ENCODE data around the gene FBXO46. TPM values are rescaled to one million over a fixed set of nuclear protein-coding genes. Genes with fewer than 3 reads are reported as not detected.

Gene FBXO46
- total and polyA plus RNA-seq, 2 donors (not counting 3 experiments of a cell fraction or from before 2014, with no cell fraction given) = 7.7 to 21.2 TPM

DNA sequence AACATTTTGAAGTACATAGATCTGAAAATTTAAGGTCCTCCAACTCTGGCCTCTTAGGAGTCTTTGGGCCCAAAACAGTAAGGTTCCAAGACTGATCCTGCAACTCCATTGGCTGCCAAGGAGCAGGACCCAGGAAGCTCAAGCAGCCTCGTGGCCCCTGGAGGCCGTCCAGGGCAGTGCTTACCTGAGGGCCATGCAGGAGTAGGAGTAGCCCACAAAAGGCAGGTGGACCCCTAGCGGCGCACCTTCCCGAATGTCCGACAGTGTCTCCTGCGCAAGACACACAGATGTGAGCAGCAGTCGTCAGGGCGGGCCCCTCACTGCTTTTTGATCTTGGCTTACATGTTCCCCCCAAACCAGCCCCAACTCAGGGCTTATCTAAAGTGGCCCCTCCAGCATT, 44.1 kb upstream of the FBXO46 start:
- dilution Hi-C loops (cut with MboI; ENCODE audit: extremely low pct_ligation_motif_present, low sequenced_read_pairs) = no loop called here
- no TSS peak for BruUV-seq (replicated peaks)
- ChIA-PET POLR2A (interaction anchor here (0.7 kb wide), 1 partner anchor 20 kb away, joined by 4 read pairs; no protein-coding TSS in a partner anchor), CTCF (interaction anchor here (2.6 kb wide), 1 partner anchor 42 kb away, joined by 9 read pairs; no protein-coding TSS in a partner anchor)
- Histone ChIP-seq H3K9ac (replicated peaks; ENCODE audit: extremely low read depth, insufficient read depth, low read length) (no peak overlapping the region), H3K9me3 (replicated peaks; ENCODE audit: control insufficient read depth, insufficient read depth, low read length) (no peaks in the 10 kb centered on the region), H3K79me2 (ENCODE audit: control insufficient read depth, insufficient read depth, low read length) (no peaks in the 10 kb centered on the region), H3K36me3 (ENCODE audit: control insufficient read depth in 2 of 2, extremely low read depth in 1 of 2, insufficient read depth in 2 of 2, low read length in 2 of 2) (peaks cover 3 to 18% of the 10 kb centered on the region in 2 experiments), H4K20me1 (replicated peaks; ENCODE audit: control insufficient read depth, extremely low read depth, insufficient read depth, low read length) (no peaks in the 10 kb centered on the region), H2AFZ (ENCODE audit: low read depth, low read length) (no peak overlapping the region), H3K4me2 (ENCODE audit: insufficient read depth, low read length) (no peak overlapping the region), H3K4me3 (replicated peaks in 1 of 3; ENCODE audit: insufficient read depth in 1 of 3, low read depth in 1 of 3, low read length in 3 of 3) (no peak overlapping the region), H3K27ac (ENCODE audit: insufficient read depth, low read depth, low read length) (no peak overlapping the region), H3K4me1 (ENCODE audit: control insufficient read depth, extremely low read depth, insufficient read depth, low read length) (peaks cover 9% of the 10 kb centered on the region), H3K9me1 (replicated peaks; ENCODE audit: control insufficient read depth, extremely low read depth, insufficient read depth, low read length) (no peaks in the 10 kb centered on the region), H3K27me3 (ENCODE audit: control insufficient read depth in 2 of 2, insufficient read depth in 2 of 2, low read length in 2 of 2) (no peaks in the 10 kb centered on the region)
- no peak for FAIRE-seq
- intact Hi-C loops (cut with micrococcal nuclease) = no loop called here
- TF ChIP-seq POLR2AphosphoS5 (IDR thresholded peaks at IDR 0.05; ENCODE audit: insufficient read depth, low read depth, low read length) (no peak), JUN (IDR thresholded peaks at IDR 0.05; ENCODE audit: borderline replicate concordance, insufficient read depth, insufficient read length, low read depth) (no peak), EZH2 (IDR thresholded peaks at IDR 0.05; ENCODE audit: borderline replicate concordance, low read depth, low read length, severe bottlenecking) (no peak), GATA2 (IDR thresholded peaks at IDR 0.05; ENCODE audit: insufficient read depth, insufficient read length, low read depth, low read length) (no peak), FOS (IDR thresholded peaks at IDR 0.05; ENCODE audit: borderline replicate concordance, insufficient read depth, low read length) (no peak), POLR2A (IDR thresholded peaks at IDR 0.05; ENCODE audit: low read depth, low read length) (no peak), MYC (IDR thresholded peaks at IDR 0.05; ENCODE audit: low read depth, low read length) (no peak)
- TF ChIP-seq, protein P1, sequence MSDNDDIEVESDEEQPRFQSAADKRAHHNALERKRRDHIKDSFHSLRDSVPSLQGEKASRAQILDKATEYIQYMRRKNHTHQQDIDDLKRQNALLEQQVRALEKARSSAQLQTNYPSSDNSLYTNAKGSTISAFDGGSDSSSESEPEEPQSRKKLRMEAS (IDR thresholded peaks at IDR 0.05; ENCODE audit: insufficient read depth, insufficient read length) = no peak
- TF ChIP-seq, protein P2, sequence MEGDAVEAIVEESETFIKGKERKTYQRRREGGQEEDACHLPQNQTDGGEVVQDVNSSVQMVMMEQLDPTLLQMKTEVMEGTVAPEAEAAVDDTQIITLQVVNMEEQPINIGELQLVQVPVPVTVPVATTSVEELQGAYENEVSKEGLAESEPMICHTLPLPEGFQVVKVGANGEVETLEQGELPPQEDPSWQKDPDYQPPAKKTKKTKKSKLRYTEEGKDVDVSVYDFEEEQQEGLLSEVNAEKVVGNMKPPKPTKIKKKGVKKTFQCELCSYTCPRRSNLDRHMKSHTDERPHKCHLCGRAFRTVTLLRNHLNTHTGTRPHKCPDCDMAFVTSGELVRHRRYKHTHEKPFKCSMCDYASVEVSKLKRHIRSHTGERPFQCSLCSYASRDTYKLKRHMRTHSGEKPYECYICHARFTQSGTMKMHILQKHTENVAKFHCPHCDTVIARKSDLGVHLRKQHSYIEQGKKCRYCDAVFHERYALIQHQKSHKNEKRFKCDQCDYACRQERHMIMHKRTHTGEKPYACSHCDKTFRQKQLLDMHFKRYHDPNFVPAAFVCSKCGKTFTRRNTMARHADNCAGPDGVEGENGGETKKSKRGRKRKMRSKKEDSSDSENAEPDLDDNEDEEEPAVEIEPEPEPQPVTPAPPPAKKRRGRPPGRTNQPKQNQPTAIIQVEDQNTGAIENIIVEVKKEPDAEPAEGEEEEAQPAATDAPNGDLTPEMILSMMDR (IDR thresholded peaks at IDR 0.05; ENCODE audit: extremely low read depth in 1 of 2, insufficient read depth in 1 of 2, low read depth in 1 of 2, low read length in 2 of 2) = no peak
- DNase-seq (ENCODE audit: low read depth, low spot score) = no peak

All from endothelial cell of umbilical vein (primary cell).